Endothelial cell of hepatic sinusoid (primary cell): ENCODE data around the gene RGS6.

Source experiments
- in situ Hi-C: cut with HindIII; loops from 2 replicates; pipeline ENCODE4 v1.10.0; 2017; ENCODE audit warnings: low sequenced_read_pairs

RGS6 gene

DNA sequence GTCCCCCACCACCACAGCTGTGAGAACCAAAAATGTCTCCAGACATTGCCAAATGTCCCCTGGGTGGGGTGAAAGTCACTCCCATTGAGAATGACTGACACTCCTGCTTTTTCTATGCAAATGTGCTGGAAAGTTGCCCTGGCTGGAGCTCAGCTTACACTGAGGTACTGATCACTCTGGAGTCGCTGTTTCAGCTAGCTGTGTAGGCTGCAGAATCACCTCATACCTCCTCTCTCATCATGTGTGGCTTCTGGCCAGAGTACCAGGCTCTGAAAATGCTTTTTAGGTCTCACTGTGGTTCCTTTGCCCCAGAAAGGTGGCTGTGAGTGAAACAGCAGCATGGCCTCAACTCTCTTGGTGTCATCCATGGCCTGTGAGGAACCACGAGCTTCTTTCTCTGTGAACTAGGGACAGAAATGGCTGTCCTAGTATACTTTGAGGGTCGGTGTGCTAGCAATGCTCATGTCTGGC, 547.3 kb downstream of the RGS6 start:
- in situ Hi-C loops: no loop called here

DNA sequence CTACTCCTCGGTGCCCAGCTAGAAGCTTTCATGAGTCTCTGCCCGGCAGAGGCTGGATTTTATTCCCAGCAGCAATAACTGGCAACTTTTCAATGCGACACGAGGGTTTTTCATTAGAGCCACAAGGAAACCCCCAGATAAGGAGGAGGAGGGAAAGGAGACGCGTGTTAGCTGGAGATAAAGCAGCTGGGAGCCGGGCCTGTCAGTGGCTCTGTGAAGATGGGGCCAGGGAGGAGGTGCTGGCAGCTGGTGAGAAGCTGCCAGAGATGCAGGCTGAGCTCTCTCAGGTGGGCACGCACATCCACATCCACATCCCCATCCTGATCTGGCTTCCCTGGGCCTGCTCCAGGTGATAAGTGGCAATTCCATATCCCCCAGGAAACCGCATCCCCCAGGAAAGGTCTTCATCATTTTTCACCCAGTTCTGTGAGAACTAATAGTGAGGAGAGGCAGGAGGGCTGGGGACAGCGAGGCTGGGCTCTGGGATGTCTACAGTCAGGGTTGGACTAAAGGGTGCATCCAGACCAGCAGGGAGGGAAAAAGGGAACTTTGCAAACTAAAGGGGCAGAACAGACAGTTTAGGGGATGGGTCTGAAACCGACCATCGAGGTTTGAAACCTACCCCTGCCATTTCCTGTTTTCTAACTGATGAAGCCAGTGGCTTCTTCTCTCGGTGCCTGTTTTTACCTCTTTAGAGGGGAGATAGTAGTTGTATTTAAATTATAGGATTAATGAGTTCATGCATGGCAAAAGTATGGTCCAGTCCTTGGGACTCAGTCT, 548.4 kb downstream of the RGS6 start:
- in situ Hi-C loops: no loop called here

DNA sequence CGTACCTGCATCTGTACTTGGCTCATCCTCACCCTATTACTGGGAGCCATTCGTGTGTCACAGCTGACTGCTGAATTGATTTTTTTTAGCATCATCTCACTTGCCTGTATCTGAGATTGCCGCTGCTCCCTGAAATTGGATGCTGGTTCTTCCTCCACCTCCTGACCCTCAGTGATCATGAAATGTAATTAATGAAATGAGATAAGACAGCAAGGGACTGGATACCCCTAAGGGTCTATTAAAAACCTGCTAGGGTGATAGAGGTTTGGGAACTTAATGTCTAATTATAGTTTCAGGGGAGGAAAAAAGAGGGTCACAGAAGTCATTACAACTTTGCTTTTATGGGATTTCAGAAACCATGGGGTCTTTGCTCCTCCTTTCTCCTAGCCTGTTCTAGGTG, 551.1 kb downstream of the RGS6 start:
- in situ Hi-C loops: no loop called here

DNA sequence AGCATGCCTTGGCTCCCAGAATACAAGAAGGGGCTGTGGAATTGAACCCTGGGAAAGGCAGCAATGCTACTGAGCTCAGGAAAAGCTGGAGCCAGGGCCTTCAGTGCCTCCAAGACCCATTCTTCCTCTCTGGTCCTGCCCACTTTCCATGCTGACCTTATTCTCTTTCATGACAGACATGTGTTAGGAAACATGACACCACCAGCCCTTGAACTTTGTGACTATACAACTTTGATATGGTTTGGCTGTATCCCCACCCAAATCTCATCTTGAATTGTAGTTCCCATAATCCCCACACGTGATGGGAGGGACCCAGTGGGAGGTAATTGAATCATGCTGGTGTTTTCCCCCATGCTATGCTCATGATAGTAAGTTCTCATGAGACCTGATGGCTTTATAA, 553.5 kb downstream of the RGS6 start:
- in situ Hi-C loops: no loop called here

DNA sequence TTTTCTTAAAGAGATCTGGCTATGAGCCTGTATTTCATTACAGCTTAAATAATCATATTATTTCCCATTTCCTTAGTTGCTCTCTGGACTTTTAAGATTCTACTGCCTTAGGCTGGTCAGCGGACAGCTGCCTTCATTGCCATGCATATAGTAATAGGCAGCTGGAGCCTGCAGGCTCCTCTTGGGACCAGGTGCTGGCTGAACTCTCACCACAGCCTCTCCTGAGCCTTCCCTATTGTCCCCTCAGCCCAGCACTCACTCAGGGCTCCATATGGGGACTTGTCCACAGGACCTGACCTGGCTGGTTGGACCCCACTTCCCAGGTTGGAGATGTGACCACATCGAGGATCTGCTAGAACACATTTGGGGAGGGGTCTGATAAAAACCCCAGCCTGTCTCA, 556.3 kb downstream of the RGS6 start:
- in situ Hi-C loops: no loop called here

DNA sequence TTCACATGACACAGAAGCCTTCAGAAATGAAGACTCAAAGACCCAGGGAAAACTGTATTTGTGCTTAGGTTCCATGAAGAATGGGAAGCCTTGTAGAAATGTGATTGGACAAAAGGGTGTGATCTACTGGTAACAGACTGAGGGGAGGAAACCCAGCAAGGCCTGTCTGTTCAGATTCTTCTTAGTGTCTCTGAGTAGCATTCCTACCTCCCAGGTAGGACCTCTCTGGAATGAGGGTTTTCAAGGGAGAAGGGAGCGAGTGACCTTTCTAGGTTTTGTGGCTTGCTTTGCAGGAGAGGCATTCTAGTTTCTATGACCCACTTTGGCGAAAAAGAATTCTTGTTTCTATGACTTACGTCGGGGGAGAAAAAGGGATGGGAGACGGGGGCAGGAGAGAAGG, 560.0 kb downstream of the RGS6 start:
- in situ Hi-C loops: no loop called here

DNA sequence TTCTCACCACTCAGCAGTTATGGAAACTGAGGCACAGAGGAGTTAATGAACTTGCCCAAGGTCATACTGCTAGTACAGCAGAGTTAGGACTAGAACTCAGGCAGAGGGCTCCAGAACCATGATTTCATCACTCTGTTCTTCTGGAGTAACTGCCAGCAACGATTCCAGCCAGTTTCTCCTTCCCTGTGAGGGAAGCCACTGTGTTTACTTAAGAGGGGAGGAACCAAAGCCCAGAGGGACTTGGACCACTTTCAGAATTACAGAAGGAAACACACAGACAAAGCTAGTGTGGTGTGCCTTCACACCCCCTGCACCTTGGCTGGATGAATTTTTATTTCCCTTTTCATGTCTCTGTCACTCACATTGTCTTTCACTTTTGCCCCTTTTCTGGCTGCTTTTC, 563.4 kb downstream of the RGS6 start:
- in situ Hi-C loops: no loop called here

DNA sequence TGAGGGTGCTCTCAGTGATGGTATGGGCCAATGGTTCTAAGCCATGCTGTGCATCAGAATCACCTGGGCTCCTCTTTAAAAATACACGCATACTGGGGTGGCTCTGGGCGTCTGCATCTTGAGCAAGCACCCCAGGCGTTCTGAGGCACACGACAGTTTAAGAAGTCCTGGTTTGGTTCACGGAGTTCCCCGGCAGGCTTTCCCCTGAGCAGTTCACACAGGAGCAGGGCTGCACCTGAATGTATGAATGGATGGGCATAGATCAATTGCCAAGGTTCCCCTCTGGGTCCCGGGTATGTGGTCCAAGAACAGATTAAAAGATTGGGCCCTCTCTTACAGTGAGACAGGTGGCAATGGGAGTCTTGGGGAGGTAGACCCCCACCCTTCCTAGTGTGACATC, 566.4 kb downstream of the RGS6 start:
- in situ Hi-C loops: no loop called here

DNA sequence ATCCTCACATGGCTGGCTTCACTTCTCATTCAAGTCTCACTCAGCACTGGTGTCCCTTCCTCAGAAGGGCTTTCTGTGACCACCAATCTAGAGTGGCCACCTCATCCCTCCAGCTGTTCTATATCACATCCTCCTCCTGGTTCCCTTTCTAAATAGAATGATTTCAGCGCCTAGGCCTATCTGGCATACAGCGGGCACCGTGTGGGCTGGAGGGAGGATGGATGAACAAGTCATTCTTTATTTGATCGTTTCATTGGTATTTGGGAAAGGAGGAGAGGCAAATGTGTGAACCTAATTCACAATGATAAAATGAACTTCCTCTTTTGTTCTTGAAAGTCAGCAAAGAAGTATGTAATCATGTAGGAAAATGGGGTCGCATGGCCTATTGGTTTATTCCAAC, 567.5 kb downstream of the RGS6 start:
- in situ Hi-C loops: no loop called here

DNA sequence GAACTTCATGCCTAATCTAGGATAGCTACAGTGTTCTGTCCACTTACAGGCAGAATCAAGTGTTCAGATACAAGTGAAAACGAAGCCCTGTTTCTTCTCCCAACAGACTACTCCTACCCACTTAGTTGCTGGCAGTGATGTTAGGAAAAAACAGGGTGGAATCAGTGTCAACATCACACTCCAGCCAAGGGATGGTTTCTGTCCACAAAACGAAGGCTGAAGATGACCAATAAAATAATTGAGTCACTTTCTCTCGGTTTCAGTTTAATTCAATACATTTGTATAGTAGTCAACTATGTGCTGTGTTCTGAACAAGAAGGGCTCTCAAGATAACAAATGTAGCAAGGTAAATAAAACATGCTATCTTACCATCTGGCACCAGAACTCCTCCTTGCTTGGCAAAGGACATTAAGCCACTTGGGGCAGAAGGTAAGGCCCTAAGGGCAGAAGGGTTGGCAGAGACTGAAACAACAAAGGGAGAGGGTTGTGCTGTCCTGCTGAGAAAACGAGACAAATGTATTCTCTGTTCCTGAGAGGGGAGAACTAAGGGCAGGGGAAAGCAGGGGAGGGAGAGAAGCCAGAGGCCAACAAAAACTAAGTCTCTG, 568.1 kb downstream of the RGS6 start:
- in situ Hi-C loops: no loop called here

DNA sequence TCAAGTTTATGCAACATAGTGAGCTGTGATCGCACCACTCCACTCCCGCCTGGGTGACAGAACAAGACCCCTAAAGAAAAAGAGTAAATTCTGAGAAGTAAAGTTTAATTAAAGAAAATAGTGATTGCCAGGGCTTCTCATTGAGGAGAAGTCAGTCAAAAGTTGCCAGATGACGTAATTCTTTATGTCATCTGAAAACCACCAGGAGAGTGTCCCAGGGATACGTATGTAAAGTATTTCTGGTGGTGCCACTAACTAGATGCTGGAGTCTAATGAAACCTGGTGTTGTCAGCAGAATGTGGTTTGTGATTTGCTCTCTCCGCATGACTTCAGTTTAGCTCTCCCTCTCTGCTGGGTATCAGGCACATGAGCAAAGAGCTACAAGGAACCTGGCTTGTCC, 569.2 kb downstream of the RGS6 start:
- in situ Hi-C loops: no loop called here

DNA sequence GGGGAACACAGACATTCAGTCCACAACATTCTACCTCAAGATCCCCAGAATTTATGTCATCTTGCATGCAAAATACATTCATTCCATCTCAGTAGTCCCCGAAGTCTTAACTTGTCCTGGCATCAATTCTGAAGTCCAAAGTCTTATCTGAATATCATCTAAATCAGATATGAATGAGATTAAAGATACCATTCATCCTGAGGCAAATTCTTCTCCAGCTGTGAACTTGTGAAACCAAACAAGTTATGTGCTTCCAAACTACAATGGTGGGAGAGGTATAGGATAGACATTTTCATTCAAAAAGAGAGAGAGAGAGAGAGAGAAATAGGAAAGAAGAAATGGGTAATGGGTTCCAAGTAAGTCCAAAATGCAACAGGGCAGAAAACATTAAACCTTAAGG, 571.0 kb downstream of the RGS6 start:
- in situ Hi-C loops: no loop called here

DNA sequence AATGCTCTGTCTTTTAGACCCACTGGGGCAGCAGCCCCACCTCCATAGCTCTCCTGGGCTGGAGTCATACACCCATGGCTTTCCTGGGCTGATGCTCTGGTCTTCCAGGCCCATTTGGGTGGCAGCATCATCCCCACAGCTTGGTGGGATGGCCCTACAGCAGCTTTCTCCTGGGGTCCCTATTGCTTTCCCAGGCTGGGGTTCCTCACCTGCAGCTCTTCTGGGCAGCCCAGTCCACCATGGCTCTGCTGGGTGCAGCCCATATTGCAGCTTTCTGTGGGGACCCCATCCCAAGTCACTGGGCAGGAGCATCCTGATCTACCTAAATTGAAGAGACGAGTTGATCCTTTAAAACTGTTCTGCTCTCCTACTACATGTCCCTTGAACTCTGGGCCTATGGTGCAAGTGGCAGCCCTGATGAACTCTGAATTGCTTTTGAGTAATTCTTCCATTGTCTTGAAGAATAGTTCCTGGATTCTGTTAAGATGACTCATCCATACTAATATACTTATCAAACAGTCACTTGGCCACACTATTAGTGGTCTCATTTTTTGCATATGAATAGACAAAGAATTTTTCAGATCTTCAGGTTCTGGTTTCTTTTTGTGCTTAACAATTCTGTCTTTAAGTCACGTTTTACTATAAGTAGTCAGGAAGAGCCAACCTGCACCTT, 571.6 kb downstream of the RGS6 start:
- in situ Hi-C loops: no loop called here

DNA sequence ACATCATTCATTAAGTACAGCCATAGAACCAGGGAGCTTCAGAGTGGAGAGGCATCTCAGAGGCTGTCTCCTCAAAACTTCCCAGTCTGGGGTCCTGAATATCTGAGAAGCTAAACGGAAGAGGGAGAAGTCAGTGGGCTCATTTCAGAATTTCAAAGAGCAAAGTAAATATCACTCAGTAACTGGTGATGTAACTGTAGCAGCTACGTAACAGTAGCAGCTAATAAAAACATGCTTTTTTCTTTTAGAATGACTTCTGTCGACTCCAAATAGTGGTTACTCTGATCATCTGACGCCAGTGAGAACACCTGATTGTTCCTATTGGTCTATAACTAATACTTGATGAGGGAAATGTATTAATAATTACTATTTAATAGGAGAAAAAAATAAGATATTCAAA, 578.3 kb downstream of the RGS6 start:
- in situ Hi-C loops: no loop called here

DNA sequence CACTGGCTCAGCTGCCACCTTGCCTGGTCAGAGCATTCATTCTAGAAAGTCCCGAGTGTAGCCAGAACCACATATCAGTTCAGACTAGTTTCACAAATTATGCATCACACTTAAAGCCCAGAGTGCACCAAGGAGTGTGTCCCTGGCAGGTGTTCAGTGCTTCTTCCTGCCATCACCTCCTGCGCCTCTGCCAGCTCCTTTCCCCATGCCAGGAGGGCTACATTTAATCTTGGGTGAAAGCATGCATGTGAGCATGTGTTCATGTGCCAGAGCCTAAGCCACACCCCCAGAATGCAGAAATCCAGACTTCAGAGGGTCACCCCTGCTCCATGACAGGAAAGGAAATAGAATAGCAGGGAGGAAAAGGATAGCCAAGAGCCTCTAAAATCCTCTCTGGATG, 580.1 kb downstream of the RGS6 start:
- in situ Hi-C loops: no loop called here

DNA sequence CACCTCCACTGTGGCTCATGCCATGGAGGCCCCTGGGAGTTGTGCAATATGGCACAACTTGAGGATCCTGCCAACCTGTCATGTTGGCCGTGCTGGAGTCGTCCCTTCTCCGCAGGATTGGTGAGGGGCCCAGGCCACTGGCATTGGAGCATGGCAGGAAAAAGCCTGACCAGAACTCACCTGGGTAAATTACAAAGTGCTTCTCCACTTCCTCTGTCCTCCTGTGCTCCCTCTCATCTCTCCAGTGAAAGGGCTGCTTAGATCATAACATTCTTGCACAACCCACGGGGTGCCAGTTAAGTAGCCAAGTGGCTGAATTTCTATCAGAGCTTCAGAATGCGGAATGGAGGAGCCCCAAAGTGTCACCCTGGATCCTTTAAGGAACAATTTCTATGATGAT, 580.7 kb downstream of the RGS6 start:
- in situ Hi-C loops: no loop called here

DNA sequence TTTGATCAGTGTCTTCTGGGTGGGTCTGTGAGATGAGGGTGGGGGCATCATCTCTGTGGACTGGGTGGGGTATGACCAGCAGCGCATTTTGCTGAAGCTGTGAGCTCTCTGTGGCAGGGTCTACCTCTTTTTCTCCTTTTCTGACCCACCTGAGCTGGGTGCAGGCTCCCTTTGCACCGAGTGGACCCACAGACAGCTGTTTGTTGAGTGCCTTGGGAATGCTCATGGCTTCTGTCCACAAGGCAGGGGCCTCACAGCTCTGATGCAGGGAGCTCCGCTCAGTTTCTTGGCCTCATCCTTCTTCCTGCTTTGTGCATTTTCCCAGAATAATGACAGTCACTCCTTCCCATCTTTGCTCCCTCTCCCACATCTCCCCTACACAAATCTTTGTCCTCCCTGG, 581.1 kb downstream of the RGS6 start:
- in situ Hi-C loops: no loop called here

DNA sequence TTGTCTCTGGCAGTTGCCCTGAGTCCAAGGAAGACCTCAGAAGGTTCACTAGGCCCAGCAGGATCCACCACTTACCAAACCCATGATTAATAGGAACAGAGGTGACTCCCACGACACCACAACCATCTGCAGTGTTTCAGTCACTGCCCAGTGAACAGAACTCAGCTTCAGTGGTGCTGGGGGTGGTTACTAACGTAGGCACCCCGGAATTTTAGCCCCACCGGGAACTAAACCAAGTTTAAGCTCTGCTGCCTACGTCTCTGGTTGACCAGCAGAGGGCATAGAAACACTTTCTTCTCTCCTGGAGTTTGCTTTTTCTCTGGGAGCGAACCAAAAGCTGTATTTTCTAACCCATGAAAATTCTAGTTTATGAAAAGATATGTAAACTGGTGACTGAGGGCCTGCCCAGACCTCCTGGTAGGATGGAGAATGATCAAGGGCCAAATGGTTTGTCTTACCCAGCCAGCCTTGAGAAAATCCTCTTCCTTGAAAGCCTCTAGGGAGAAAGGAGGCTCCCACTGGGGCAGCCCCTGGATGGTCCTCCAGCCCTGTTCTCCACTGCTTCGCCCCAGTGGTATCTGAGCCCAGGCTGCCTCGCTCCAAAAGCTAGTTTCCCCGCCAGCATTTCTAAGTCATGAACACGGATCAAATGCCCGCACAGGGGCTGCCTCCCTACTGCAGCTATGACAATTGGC, 581.9 kb downstream of the RGS6 start:
- in situ Hi-C loops: no loop called here

DNA sequence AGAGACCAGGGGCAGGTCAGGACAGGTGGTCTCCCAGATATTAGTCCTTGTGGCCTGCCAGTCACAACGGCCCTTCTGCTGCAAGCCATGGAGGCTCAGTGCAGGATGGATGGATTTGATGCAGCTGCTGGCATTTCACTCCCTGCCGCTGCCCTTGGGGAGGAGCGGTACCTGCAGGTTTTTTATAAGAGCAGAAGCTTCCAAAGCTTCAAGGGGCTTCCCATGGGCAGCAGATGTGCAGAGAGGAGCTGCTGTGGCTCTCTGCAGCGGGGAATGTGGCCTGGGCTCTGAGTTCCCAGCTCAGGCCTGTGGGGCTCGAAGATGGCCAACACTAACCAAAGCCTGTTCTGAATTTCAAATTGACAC, 582.4 kb downstream of the RGS6 start:
- in situ Hi-C loops: no loop called here

DNA sequence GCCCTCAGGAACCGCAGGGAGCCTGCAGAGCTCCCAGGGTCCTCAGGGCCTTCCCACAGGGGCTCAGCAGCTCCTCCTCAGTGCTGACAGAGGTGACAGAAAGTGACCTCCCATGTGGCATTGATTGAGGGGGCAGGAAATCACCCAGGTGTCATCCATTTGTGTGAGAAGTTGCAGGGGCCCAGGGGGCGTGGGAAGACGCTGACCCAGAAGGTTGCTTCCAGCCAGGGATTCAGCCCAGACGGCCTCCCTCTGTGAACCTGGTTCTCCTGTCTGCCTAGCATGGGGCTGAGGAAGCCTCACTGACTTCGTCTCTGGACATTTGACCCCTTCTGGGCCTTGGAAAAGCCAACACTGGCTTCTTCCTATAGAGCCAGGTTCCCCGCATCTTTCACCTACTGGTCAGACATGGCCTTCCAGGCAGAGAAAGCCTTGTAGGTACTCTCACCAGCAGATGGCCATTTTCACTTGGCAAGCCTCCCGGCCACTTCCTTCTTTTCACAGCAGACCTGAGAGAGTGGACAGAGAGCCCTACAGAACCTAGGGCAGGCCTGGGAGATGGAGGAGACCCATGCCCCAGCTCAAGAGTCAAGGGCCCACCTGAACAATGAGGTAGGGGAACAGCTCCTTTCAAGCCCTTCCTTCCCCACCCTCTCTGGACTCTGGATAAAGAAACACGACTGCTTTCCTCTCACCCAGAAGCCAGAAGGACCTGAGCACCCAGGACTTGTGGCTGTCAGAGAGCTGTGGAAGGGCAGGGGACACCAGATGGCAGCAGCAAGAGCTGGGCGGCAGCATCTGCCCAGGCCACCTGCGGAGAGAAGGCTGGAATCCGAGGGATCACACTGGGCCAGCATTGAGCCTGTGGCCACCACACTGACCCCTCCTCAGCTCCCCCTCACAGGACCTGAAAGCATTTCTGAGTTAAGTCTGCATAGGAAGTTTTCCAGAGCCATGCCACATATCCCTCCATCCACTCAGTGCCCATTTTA, 583.8 kb downstream of the RGS6 start:
- in situ Hi-C loops: no loop called here
